Stimulated activated CD8-positive, alpha-beta memory T cell treated with anti-CD3 and anti-CD28 coated beads, Interleukin-12 subunit alpha, Interleukin-12 subunit beta, amount 100 ng/mL, for 24 hours (primary cell): ENCODE results near the gene HS6ST3.

Experiments
- DNase-seq: peaks from one replicate; pipeline ENCODE4 v3.0.0-alpha.2; 2020; ENCODE audit errors: extremely low read depth

The HS6ST3 gene

GRCh38 chr13:96792188-96792587 is 702.3 kb downstream of the HS6ST3 start:
- no peak for DNase-seq

DNA sequence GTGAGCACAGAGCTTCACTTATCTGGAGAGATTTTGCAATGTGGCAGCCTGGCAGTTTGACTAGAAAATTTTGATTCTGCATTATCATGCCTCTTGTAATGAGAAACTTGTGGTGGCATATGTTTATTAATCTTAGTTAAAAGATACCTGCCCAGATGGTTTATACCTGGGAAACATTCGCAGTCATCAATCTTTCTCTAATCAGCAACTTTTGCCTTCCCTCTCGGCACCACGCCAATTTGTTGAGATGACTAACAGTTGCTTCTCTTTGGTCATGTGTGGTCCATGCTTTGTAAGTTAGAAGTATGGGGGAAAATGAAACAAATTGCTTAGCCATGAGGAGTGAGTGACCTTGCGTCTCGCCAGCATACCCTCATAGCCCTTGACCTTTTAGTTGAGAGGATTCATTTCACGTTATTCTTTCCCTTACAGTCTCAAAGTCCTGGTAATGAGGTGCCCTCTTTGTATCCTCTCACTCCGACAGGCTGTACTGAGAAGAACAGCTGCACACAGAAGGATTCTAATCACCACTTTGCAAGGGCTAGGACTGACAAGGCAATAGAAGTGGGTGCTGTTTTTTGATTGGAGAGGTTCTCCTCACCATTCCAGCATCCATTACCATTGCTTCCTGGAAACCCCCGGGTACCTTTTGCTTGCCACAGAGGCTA is 703.0 kb downstream of the HS6ST3 start:
- no peak for DNase-seq

- DNase-seq = no peak
Observed at GRCh38 chr13:96793404-96793755, 703.5 kb downstream of the HS6ST3 start.

GRCh38 chr13:96794669-96795068 is 704.8 kb downstream of the HS6ST3 start:
- no peak for DNase-seq

DNA sequence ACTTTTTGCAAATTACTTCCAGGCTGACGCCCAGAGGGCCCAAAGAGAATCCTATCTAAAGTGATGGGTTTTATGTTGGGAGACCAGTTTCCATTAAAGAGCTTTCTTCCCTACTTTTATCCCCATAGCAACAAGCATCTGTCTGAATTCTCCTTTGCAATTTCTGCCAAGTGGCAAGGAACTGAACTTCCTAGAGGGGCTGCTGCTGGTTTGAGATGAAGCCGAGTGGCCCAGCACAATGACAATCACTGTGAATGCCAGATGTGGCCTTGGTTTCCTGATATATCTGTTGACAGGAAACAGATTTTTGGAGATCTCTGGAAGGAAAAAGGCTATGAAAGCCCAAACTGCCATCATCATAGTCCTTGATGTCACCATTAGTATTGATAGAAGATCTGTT is 705.8 kb downstream of the HS6ST3 start:
- no peak for DNase-seq

DNA sequence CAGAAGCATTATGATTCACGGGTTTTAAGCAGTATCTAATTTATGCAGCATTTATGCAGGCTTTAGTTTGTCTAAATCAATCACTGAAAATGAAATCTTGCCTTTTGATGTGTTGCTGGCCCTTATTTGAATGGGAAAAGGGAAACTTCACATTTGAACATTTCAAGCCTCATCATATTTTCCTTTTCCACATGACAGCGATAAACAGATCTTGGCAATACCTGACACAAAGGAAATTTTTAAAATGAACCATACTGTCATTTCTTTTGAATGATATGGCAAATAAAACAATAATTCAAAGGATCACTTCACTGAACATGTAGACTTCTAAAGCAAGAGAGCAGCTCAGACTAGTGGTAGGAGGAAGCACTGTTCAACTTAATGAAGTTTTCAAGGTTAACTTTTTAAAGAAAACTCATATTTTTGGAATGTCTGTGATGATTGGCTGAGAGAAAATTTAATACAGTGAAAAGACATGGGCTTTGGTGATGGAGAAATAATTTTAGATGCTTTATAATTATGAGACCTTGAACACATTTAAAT is 706.3 kb downstream of the HS6ST3 start:
- no peak for DNase-seq

DNA sequence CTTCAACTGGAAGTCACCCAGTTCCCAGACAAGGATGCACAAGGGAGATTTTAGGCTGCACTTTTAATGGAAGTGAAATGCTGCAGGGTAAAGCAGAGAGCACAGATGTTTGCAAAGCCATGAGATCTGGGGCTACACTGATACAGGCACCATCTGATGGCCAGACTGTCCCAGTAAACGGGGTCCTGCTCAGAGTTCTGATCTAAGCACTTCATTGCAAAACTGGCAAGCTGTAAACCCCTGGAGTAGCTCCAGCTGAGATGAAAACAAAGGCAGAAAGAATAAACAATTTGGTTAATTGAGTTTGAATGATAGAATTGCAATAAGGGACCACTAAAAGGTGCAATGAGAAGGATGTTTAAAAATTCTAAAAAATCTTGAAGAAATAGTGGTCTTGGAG is 707.2 kb downstream of the HS6ST3 start:
- no peak for DNase-seq

DNA sequence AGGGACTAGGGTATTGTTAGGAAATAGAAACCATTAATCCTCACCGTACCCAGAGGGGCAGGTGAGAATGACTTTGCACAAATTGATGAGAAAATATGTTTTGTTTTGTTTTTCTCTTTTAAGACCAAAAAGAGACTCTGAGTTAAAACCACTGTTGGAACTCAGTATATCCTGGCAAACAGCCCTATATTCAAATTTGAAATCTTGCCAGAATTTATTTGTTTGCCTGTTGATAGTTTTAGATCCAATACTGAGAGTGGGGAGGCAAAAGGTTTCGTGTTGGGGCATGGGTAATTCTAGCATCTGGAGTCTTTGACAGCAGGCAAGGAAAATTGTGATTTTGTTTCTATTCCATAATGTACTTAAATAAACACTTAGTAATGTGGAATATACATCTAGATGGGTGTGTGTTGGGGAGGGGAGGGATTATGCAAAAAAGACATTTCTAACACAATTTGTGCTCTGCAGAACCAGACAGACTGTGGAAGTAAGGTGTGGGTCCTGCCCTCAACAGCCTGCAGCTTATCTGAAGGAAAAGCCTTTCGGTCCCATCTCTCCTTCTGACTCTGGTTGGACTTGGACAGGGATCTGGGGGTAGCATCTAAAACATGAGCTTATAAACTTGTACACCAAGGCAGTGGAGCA is 713.7 kb downstream of the HS6ST3 start:
- DNase-seq = no peak

- DNase-seq = no peak
Observed at GRCh38 chr13:96804174-96804573, 714.3 kb downstream of the HS6ST3 start.

DNA sequence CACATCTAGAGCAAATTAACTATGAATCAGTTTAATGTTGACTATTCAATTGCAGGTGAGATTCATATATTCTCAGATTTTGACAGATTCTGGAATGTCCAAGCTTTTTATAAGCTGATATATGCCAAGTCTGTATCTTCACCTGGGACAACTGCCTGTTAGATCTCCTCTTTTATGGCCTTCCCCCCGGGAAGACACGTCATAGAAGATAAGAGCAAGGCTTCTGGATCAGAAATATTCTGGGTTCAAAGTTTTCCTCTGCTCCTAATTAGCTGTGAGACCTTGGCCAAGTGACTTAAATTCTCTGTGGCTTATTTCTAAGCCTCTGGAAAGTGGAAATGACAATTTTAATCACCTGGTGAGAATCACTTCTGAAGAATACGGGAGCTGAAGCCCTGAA is 716.8 kb downstream of the HS6ST3 start:
- no peak for DNase-seq

GRCh38 chr13:96809366-96810096 is 719.6 kb downstream of the HS6ST3 start:
- DNase-seq = no peak

GRCh38 chr13:96810104-96810503 is 720.2 kb downstream of the HS6ST3 start:
- no peak for DNase-seq

- DNase-seq = no peak
Observed at GRCh38 chr13:96811049-96811448, 721.1 kb downstream of the HS6ST3 start.

GRCh38 chr13:96816261-96816660 is 726.4 kb downstream of the HS6ST3 start:
- no peak for DNase-seq

DNA sequence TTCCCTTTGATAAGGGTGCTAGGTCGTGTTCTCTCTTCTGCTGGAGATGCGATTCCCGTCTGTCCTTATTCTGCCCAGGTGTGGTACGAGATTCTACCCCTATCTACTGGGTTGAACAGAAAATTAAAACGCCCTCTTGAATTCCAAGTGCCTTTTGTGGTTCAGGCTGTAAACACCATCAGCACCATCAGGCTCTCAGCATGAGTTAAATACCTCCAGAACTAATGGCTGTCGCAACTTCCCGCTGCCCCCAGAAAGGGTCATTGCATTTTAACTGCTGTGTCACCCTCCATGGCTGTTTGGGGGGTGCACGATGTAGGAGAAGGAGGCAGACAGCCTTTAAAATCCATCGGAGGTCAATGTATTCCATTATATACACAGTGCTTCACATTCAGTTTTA is 727.0 kb downstream of the HS6ST3 start:
- no peak for DNase-seq

GRCh38 chr13:96817336-96817941 is 727.5 kb downstream of the HS6ST3 start:
- DNase-seq = no peak

GRCh38 chr13:96819375-96819774 is 729.5 kb downstream of the HS6ST3 start:
- DNase-seq = no peak

GRCh38 chr13:96821381-96821780 is 731.5 kb downstream of the HS6ST3 start:
- DNase-seq = no peak

DNA sequence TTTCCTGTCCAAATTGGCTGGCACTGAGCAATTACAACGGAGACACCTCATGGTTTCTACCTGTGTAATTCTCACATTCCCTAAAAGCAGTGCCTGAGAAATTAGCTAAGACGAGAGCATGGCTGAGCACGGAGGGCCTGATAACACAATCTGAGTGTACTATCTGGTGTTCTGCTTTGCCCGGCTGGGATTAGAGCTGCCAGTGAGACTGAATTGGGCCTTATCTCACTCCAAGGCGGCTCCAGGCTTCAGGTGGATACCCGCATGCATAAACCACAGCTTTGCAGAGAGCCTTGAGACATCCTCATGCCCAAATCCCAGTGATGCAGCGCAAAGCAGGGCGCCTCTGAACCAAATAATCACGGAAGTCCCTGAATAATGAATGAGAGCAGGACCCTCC is 732.1 kb downstream of the HS6ST3 start:
- no peak for DNase-seq

DNA sequence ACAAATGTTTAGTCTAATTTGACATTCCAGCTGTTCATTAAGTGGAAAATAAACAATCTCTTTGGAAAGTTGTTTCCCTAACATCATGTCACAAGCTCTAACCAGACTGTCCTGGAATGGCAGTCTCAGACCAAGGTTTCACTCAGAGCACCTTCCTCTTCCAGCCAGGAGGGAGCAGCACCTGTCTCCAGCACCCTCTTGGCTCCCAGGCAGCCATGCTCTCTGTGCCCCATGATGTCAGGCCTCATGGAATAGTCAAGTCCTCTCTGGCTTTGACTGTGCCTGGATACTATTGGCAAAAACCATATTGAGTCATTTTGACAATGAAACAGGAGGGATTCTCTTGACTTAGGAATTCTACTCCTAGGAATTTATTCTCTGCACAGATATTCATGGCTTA is 733.0 kb downstream of the HS6ST3 start:
- DNase-seq = no peak

GRCh38 chr13:96824140-96824539 is 734.2 kb downstream of the HS6ST3 start:
- DNase-seq = no peak

GRCh38 chr13:96825653-96826052 is 735.7 kb downstream of the HS6ST3 start:
- DNase-seq = no peak

GRCh38 chr13:96834626-96835025 is 744.7 kb downstream of the HS6ST3 start:
- DNase-seq = no peak
